GM21825 (cell line): ENCODE results near the gene ACP6.
"Not testable (repeated sequence)": the region's sequence is repeated elsewhere in the genome, so short reads cannot be mapped to it uniquely, and the experiment has no call there.

Experiments used
- ATAC-seq: cut with Tn5 transposase; IDR thresholded peaks from one replicate; pipeline ENCODE4 v1.9.1; 2021; ENCODE audit warnings: mild to moderate bottlenecking, moderate library complexity; ENCODE audit not compliant: unreplicated experiment

ACP6 gene

GRCh38 chr1:147624529-147624928 is 45.8 kb downstream of the ACP6 start:
- ATAC-seq: no peak

GRCh38 chr1:147624011-147624410 is 46.3 kb downstream of the ACP6 start:
- ATAC-seq: no peak

DNA sequence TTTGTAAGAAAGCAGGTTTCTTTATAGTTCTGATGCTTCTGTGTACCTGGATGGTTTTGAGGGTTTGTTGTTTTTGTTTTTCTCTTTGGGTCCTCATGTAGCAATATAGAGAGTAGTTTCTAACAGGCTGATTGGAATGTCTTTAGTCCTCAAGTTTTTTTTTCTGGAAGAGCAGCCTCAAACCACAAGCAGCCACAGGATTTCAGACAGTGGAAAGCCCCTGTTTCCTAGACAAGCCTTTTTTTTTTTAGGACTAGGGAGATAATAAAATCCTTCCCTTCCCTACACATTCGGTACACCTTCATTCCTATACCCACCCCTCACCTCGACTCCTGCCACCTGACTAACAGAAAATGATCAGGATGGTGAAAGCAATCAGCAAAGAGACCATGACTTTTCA is 47.6 kb downstream of the ACP6 start:
- ATAC-seq: no peak

GRCh38 chr1:147620543-147620942 is 49.8 kb downstream of the ACP6 start:
- ATAC-seq: no peak

GRCh38 chr1:147619741-147620140 is 50.6 kb downstream of the ACP6 start:
- ATAC-seq: no peak

GRCh38 chr1:147618771-147619170 is 51.6 kb downstream of the ACP6 start:
- ATAC-seq: no peak

- no peak for ATAC-seq
Measured at GRCh38 chr1:147618077-147618569, 52.2 kb downstream of the ACP6 start.

DNA sequence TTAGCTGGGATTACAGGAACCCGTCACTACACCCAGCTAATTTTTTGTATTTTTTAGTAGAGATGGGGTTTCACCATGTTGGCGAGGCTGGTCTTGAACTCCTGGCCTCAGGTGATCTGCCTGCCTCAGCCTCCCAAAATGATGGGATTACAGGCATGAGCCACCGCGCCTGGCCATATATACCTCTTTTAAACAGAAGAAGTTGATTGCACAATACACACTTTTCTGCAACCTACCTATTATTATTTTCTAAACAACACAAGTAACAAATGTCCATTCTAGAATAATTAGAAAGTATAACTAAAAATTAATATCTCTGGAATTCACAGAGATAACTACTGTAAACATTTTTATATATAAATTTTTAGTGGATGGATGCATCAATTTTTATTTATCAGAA is 55.4 kb downstream of the ACP6 start:
- ATAC-seq: not testable (repeated sequence)

DNA sequence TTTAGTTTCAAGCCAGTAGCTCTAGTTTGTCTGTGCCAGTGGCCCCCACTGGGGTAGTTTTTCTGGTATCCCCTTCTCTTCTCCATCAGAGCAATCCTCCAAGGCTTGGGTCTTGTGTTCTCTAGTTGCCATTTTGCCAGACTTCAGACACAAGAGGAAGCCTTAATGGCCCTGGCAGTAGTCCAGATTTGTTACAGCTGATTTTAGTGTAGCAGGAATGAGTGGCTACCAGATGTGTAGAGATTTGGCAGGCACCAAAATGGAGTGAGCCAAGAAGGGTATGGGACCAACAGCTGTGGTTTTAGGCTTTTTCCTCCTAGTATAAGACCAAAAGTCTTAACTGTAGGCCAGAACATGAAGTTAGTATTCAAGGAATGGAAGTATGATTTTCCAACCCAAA is 56.8 kb downstream of the ACP6 start:
- no peak for ATAC-seq

DNA sequence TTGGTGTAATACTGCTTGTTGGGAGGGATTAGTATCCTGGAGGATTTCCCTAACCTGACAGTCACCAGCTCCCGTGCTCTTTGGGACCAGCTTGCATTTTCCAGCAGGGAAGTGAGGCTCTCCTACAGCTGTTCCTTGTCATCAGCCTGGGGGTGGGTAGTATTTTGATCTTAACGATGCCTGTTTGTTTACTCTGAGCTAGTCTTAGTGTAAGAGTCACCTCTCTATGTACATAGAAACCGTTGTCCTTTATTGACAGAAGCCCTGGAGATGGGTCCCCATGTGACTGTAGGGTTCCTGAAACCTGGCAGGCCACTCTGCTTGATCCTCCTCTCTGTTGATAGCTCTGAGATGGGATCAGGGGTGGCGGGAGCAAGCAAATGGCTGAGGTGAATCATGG is 58.0 kb downstream of the ACP6 start:
- no peak for ATAC-seq

- ATAC-seq: no peak
Measured at GRCh38 chr1:147611586-147611985, 58.7 kb downstream of the ACP6 start.

DNA sequence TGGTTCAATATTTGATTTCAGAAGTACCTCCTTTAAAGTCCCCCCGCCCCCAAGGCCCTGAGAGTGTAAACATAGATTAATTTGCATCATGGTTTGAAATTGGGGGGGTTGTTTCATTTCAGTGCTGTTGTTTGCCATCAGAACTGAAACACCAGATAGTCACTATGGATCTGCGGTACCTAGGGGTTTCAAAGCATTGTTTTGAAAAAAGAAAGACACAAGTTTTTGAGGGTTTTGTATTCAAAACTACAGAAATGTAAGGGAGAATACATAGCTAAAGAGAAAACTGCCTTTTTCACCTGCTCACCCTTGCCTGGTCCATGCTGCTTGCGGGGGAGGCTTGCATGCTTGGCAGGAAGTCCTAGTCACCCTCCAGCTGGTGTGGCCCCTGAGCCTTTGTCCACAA is 59.3 kb downstream of the ACP6 start:
- ATAC-seq: peak; percentile 71

GRCh38 chr1:147609358-147609757 is 61.0 kb downstream of the ACP6 start:
- ATAC-seq: no peak

GRCh38 chr1:147608596-147608995 is 61.7 kb downstream of the ACP6 start:
- no peak for ATAC-seq

DNA sequence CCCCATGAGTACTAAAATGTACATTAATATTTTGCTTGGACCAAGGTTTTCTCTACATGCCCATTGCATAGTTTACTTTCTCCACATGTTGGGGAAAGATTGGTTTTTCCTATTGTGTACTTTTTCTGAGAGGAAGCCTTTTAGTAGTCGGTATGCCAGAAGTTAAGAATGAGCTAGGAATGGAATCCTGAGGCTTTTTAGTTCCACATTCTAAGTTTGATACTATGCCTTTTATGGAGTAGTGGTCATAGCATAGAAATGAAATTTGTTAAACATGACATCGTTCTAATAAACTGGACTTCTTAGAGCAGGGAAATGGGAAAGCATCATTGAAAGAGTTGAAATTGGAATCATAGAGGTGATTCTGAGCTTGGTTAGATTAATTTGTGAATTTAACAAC is 64.7 kb downstream of the ACP6 start:
- no peak for ATAC-seq

DNA sequence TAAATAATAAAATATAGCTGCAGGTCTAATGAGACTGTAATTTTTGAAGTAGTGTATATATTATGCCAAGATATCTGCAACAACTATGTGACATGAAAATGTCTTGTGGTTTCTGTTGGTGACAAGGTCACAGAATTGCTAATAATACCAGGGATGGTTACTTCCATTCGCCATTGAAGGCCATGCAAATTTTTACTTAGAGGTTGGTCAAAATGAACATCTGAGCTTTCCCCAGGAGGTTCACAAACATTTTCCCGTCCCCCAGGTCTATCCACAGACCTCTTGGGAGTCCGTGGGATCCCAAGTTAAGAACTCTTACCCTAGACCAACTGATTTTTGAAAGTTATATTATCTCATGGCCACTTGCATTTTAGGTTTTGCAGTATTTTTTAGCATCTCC is 66.3 kb downstream of the ACP6 start:
- no peak for ATAC-seq

DNA sequence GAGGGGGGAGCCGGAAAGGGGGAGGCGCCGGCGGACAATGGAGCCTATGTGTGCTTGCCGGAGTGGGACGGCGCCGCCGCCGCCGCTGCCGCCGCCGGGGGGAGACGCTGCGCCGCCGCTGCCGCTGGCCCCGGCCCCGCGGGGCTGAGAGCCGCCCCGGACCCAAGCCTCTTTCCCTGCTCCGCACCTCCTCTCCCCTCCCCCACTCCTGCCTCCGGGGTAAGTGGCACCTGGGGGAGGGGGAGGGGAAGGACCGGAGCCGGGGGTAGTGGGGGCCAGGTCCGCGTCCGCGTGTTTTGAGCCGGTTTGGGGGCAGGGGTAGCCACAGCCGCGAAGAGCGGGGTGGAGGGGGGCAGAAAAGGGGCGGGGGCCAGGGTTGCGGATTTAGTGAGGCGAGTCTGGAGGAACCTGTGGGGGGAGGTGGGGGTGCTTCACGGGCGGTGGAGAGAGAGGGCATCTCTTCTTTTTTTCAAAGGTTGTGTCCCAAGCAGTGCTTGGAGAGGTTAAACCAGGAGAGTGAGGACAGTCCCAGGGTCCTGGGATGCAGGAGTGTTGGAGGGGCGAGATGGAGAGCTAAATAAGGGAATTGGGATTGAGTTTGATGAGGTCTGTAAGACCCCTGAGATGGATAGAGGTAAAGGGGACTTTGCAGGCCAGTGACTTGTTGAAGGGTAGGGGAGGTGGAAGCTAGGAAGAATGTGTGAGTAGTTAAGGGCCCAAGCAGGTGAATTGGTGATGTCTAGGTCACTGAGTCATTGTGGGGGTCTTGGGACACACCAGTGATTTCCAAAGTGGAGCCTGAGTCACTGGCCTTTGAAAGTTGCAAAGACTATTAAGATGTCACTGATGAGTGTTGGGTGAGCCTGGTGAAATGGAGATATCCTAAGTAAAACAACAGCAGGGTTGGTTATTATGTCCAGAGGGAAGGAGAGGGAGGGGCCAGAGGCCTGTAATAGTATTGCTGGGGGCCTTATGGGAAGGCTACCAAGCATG is 69.9 kb downstream of the ACP6 start:
- no peak for ATAC-seq

- peak; percentile 77 for ATAC-seq
Measured at GRCh38 chr1:147599362-147600118, 70.8 kb downstream of the ACP6 start.

DNA sequence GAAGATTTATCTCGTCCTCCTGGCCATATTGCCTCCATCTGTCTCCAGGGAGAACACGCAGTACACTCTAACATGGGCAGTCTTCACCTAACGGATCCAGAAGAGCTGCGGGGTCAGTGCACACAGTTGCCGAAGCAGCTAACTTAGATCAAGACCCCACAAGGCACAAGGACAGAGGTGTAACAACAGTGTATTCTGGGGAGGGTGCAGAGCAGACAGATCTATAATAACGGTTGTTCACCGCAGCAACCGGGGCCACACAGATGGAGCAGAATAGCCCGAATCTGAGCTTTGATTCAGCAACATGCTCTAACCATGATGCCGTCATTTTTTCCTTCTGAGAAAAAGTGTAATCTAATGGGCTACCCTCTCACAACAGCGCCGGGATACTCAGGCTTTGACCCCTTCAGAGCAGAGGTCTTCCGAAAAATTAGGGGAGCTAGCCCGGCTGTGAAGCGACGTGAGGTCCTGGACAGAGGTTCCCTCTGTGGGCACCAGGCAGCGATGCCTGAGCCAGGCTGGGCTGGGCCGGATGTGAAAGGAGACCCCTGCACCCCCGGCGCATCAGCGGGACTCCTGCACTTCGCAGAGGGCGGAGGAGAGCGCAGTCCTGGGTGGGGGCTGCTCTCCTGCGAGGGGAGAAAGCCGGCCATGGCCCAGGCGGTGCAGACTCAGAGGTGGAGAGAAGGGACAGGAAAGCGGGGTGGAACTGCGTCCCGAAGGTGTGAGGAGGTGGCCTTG is 71.5 kb downstream of the ACP6 start:
- no peak for ATAC-seq

- no peak for ATAC-seq
Measured at GRCh38 chr1:147597010-147597409, 73.3 kb downstream of the ACP6 start.
